ENCODE data around the gene CCDC71. TPM values are rescaled to one million over a fixed set of nuclear protein-coding genes. Genes with fewer than 3 reads are reported as not detected.
A peak's percentile ranks its signal among the peaks of the same experiment; 100 is the strongest.

Gene CCDC71
- total and polyA plus RNA-seq, 2 experiments from 2014 or later = 1.9 to 44.2 TPM

- ATAC-seq = no peak
- H2AFZ ChIP-seq = no peak overlapping the region
- H3K36me3 ChIP-seq (ENCODE audit: insufficient read depth) = no peaks in the 10 kb centered on the region
- no peak overlapping the region for H3K4me2 ChIP-seq
- Mint-ChIP-seq H3K27ac (no peak overlapping the region), H3K4me3 (no peak overlapping the region), H3K36me3 (ENCODE audit: low read depth) (peaks cover 6% of the 10 kb centered on the region), H3K4me1 (no peaks in the 10 kb centered on the region), H3K9me3 (no peaks in the 10 kb centered on the region; the same call in 2 of the 3 replicates), H3K27me3 (ENCODE audit: insufficient read depth, low read depth, poor library complexity) (peaks cover 2% of the 10 kb centered on the region)
- no peaks in the 10 kb centered on the region for H3K4me1 ChIP-seq (ENCODE audit: insufficient read depth)
- no peaks in the 10 kb centered on the region for H3K27me3 ChIP-seq (ENCODE audit: insufficient read depth)
- H3K9me2 ChIP-seq (ENCODE audit: insufficient read depth) = no peaks in the 10 kb centered on the region
- H3K79me2 ChIP-seq (replicated peaks; ENCODE audit: insufficient read depth) = no peaks in the 10 kb centered on the region
- H3K4me3 ChIP-seq = no peak overlapping the region
- peak in 1 of 2 experiments; percentile 39; a peak in 2 of 4 replicates for TF ChIP-seq CTCF (conservative IDR thresholded peaks at IDR 0.05; ENCODE audit: low read depth in 2 of 2)
- no peak for TF ChIP-seq ZNF114 (CRISPR knock-in tag; IDR thresholded peaks at IDR 0.05)
- no peak for TF ChIP-seq EZH2phosphoT487 (IDR thresholded peaks at IDR 0.05; ENCODE audit: unreplicated experiment)
- no peaks in the 10 kb centered on the region for H4K20me1 ChIP-seq (replicated peaks; ENCODE audit: insufficient read depth)
- peak; percentile 7 for DNase-seq (ENCODE audit: low spot score)
- peaks cover 18% of the 10 kb centered on the region for H3F3A ChIP-seq (replicated peaks; ENCODE audit: low read depth)
- H3K27ac ChIP-seq (ENCODE audit: low read depth) = no peak overlapping the region
These were observed 41.0 kb downstream of the CCDC71 start for GRCh38 chr3:49124991-49125670.

- Histone ChIP-seq H3K9me2 (ENCODE audit: insufficient read depth) (no peaks in the 10 kb centered on the region), H2AFZ (no peak overlapping the region), H3K4me2 (no peak overlapping the region), H3K79me2 (replicated peaks; ENCODE audit: insufficient read depth) (peaks cover 9% of the 10 kb centered on the region), H3K4me1 (ENCODE audit: insufficient read depth) (peaks cover 4% of the 10 kb centered on the region; the same call in 1 of the 2 replicates), H3K36me3 (ENCODE audit: insufficient read depth) (no peaks in the 10 kb centered on the region), H3K4me3 (no peak overlapping the region), H3K27me3 (ENCODE audit: insufficient read depth) (no peaks in the 10 kb centered on the region), H3F3A (replicated peaks; ENCODE audit: low read depth) (peaks cover 21% of the 10 kb centered on the region), H4K20me1 (replicated peaks; ENCODE audit: insufficient read depth) (no peaks in the 10 kb centered on the region), H3K27ac (ENCODE audit: low read depth) (no peak overlapping the region)
- Mint-ChIP-seq H3K9me3 (no peaks in the 10 kb centered on the region; the same call in 2 of the 3 replicates), H3K4me1 (peaks cover 4% of the 10 kb centered on the region; the same call in 2 of the 3 replicates), H3K4me3 (no peak overlapping the region), H3K27me3 (ENCODE audit: insufficient read depth, low read depth, poor library complexity) (peaks cover 5% of the 10 kb centered on the region), H3K36me3 (ENCODE audit: low read depth) (peaks cover 7% of the 10 kb centered on the region), H3K27ac (no peak overlapping the region)
- TF ChIP-seq POLR2AphosphoS5 (IDR thresholded peaks at IDR 0.05; ENCODE audit: low read depth) = no peak
- no peak for TF ChIP-seq JUNB (IDR thresholded peaks at IDR 0.05; ENCODE audit: unreplicated experiment)
- no peak for TF ChIP-seq ZNF331 (CRISPR knock-in tag; IDR thresholded peaks at IDR 0.05; ENCODE audit: low read depth)
- TF ChIP-seq STAT1 (IDR thresholded peaks at IDR 0.05; ENCODE audit: unreplicated experiment) = no peak
- no peak for DNase-seq (ENCODE audit: low spot score)
- no peak for ATAC-seq
These were observed 41.9 kb downstream of the CCDC71 start for GRCh38 chr3:49124203-49124602.

- Histone ChIP-seq H3K4me1 (ENCODE audit: insufficient read depth) (peaks cover 4% of the 10 kb centered on the region; the same call in 1 of the 2 replicates), H4K20me1 (replicated peaks; ENCODE audit: insufficient read depth) (no peaks in the 10 kb centered on the region), H3K27ac (ENCODE audit: low read depth) (no peak overlapping the region), H3F3A (replicated peaks; ENCODE audit: low read depth) (peaks cover 21% of the 10 kb centered on the region), H3K9me2 (ENCODE audit: insufficient read depth) (no peaks in the 10 kb centered on the region), H3K4me3 (no peak overlapping the region), H3K79me2 (replicated peaks; ENCODE audit: insufficient read depth) (peaks cover 10% of the 10 kb centered on the region), H3K36me3 (ENCODE audit: insufficient read depth) (no peaks in the 10 kb centered on the region; the same call in 1 of the 2 replicates), H3K27me3 (ENCODE audit: insufficient read depth) (no peaks in the 10 kb centered on the region), H3K4me2 (no peak overlapping the region), H2AFZ (no peak overlapping the region)
- no peak overlapping the region for H3K27ac Mint-ChIP-seq
- no peak overlapping the region for H3K4me3 Mint-ChIP-seq
- H3K4me1 Mint-ChIP-seq = peaks cover 4% of the 10 kb centered on the region; the same call in 2 of the 3 replicates
- peaks cover 12% of the 10 kb centered on the region for H3K36me3 Mint-ChIP-seq (ENCODE audit: low read depth)
- TF ChIP-seq JUNB (IDR thresholded peaks at IDR 0.05; ENCODE audit: unreplicated experiment) (no peak), EZH2 (IDR thresholded peaks at IDR 0.05; ENCODE audit: low read depth, unreplicated experiment) (no peak)
- ATAC-seq (no peak), DNase-seq (ENCODE audit: low spot score) (no peak)
- H3K9me3 Mint-ChIP-seq = no peaks in the 10 kb centered on the region; the same call in 2 of the 3 replicates
- peaks cover 5% of the 10 kb centered on the region for H3K27me3 Mint-ChIP-seq (ENCODE audit: insufficient read depth, low read depth, poor library complexity)
These were observed 42.4 kb downstream of the CCDC71 start for GRCh38 chr3:49123687-49124086.

Measured in GM23338 (cell line).